Activated naive CD8-positive, alpha-beta T cell treated with anti-CD3 and anti-CD28 coated beads for 36 hours (primary cell): ENCODE data around the gene CASP6. TPM values are rescaled to one million over a fixed set of nuclear protein-coding genes. Genes with fewer than 3 reads are reported as not detected.
A peak's percentile ranks its signal among the peaks of the same experiment; 100 is the strongest.

ENCODE experiments used
- DNase-seq: peaks from one replicate; pipeline ENCODE4 v3.0.0; 2021
- H3K27ac Mint-ChIP-seq: one replicate; pipeline ENCODE4 v1.8.0; 2022; ENCODE audit warnings: mild to moderate bottlenecking, moderate library complexity, mixed read lengths
- H3K27me3 Mint-ChIP-seq: one replicate; pipeline ENCODE4 v1.8.0; 2022; ENCODE audit warnings: mild to moderate bottlenecking, mixed read lengths
- H3K36me3 Mint-ChIP-seq: one replicate; pipeline ENCODE4 v1.8.0; 2021; ENCODE audit warnings: mild to moderate bottlenecking, mixed read lengths
- H3K4me1 Mint-ChIP-seq: one replicate; pipeline ENCODE4 v1.8.0; 2021; ENCODE audit warnings: mixed read lengths
- H3K4me3 Mint-ChIP-seq: one replicate; pipeline ENCODE4 v1.8.0; 2022; ENCODE audit warnings: mild to moderate bottlenecking, moderate library complexity, mixed read lengths
- H3K9me3 Mint-ChIP-seq: one replicate; pipeline ENCODE4 v1.8.0; 2022; ENCODE audit warnings: mixed read lengths
- total RNA-seq, 2 experiments: library from RNA; stranded (reverse); gene quantifications; one replicate each; pipeline ENCODE4 v1.2.3, GENCODE V29; 2021

CASP6 gene
- total RNA-seq, 2 experiments from 2014 or later, result 22.2 to 23.5 TPM

DNA sequence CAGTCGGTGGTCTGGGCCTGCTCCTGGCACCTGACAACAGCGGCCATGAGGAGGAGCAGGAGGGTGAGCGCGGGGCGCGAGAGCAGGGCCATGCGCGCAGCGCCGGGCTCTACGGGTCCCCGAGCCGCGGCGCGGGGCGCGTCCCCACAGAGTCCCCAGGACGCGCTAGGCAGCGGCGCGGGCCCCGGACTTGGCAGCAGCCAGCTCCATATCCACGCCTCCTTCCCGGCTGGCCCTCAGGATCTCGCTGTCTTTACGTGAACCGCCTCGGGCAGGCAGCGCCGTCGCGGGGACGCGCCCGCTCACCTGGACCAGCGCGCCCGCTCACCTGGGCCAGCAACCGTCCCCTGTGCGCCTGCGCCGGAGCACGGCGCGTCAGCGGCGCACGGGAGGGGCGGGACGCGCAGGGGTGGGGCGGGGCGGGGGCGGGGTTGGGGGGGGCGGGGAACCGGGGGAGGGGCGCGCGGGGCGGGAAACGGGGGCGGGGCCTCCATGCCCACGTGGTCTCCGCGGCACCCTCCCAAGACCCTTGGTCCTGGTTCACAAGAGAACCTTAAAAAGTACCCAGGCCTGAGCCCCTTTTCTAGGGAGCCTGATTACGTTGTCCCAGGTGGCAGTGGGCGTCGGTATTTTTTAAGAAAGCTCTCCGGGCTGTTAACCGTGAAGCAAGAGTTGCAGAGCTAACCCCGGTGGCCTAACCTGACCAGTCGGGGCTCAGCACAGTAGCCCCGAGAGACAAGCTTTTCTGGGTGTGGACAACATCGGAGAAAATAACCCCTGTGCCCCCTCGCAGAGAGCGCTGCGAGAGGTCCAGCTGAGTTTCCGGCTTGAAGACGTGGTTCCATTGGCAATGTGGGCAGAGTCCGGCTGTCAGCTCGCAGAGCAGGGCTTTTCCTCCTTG, 26.7 kb upstream of the CASP6 start, which contains the start of gene PLA2G12A:
Gene PLA2G12A (minus strand): TSS at position 353 of the 901 bp plus-strand sequence. CDS start 261 bp downstream, at position 92.
- peak; percentile 79 for DNase-seq
- Mint-ChIP-seq H3K36me3 (peaks cover 6% of the 10 kb centered on the region), H3K27me3 (no peaks in the 10 kb centered on the region), H3K4me3 (peak within 1 kb of the TSS; percentile 88), H3K9me3 (no peaks in the 10 kb centered on the region), H3K27ac (peak within 1 kb of the TSS; percentile 82), H3K4me1 (peaks cover 13% of the 10 kb centered on the region)

DNA sequence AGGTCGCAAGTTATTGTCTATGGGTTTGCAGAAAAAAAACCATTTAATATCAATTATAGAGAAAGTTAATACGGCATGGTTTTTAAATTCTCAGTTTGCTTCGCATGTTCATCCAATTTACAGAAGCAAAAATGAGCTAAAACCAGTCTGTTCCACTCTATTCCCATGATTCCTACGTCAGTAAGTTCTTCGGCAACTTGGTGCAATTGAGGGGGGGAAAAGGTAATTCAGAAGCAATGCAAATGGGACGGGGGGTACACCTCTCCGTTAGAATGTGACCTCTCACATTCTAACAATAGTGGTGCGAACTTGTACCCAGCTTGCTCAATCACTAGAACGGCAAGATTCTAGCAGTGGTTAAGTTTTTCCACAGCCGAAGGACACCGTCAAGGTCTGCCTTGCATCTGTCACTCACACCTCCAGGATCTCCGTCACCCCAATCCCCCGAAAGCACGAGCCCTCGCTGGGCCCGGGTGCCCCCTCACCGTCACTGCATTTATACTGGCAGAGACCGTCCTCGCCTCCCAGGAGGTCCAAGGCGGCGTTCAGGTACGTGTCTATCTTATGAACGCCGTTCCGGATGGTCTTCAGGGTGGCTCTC, 26.0 kb upstream of the CASP6 start:
- peak overlapping the region; percentile 82 for H3K27ac Mint-ChIP-seq
- DNase-seq, result peak; percentile 57
- H3K9me3 Mint-ChIP-seq, result no peaks in the 10 kb centered on the region
- H3K36me3 Mint-ChIP-seq, result peaks cover 8% of the 10 kb centered on the region
- H3K4me1 Mint-ChIP-seq, result peaks cover 17% of the 10 kb centered on the region
- peak overlapping the region; percentile 88 for H3K4me3 Mint-ChIP-seq
- no peaks in the 10 kb centered on the region for H3K27me3 Mint-ChIP-seq

DNA sequence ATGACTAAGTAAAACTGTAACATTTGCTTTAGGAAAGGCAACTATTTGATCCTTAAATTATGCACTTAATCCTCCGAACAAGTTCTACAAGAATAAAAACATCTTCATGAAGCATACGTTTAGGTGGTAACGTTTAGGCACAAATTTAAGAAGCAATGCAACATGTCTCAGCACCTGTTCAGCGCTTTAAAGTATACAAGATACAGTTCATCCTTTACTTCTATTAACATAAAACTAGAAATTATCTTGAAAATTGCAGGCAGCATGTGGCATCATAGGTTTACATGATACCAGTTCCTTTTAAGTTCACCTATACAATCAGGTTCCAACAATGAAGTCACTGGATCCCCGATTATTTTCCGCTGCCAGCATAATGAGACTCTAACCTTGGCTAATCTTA, 25.1 kb upstream of the CASP6 start:
- Mint-ChIP-seq H3K4me1 (peaks cover 17% of the 10 kb centered on the region), H3K27ac (no peak overlapping the region), H3K9me3 (no peaks in the 10 kb centered on the region), H3K4me3 (peak overlapping the region; percentile 88), H3K27me3 (no peaks in the 10 kb centered on the region), H3K36me3 (peaks cover 8% of the 10 kb centered on the region)
- DNase-seq, result no peak

DNA sequence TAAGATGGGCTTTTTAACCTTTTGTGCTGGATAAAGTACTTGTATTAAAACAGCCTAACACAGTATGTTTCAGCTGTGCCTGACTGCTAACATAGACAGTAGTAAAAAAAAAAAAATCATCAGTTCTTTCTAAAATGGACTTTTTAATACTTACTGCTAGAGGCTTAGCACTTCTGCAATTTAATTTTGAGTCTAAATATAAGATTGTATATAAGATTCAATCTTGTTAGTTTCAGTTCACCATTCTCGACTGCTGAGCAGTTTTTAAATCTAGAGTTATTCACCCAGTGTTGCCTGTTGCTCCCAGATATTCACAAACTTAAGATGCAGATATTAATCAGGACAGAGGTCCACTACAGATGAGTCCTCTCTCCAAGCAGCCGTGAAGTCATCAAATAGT, 19.9 kb upstream of the CASP6 start:
- Mint-ChIP-seq H3K9me3 (no peaks in the 10 kb centered on the region), H3K4me3 (no peak overlapping the region), H3K36me3 (peaks cover 16% of the 10 kb centered on the region), H3K4me1 (peaks cover 9% of the 10 kb centered on the region), H3K27me3 (no peaks in the 10 kb centered on the region), H3K27ac (no peak overlapping the region)
- DNase-seq, result no peak

DNA sequence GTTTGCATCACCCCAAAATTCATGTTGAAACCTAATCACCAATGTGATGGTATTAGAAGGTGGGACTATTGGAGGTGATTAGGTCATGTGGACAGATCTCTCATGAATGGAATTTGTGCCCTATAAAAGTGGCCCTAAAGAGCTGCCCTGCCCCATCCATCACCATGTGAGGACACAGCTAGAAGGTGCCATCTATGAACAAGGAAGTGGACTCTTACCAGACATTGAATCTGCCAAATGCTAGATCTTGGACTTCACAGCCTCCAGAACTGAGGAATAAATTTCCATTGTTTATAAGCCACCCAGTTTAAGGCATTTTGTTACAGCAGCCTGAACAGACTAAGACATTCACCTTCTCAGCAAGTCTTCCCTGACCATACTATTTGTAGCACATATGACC, 19.1 kb upstream of the CASP6 start:
- H3K27me3 Mint-ChIP-seq, result no peaks in the 10 kb centered on the region
- no peak overlapping the region for H3K27ac Mint-ChIP-seq
- no peaks in the 10 kb centered on the region for H3K9me3 Mint-ChIP-seq
- H3K36me3 Mint-ChIP-seq, result peaks cover 13% of the 10 kb centered on the region
- H3K4me3 Mint-ChIP-seq, result no peak overlapping the region
- peaks cover 5% of the 10 kb centered on the region for H3K4me1 Mint-ChIP-seq
- DNase-seq, result no peak

DNA sequence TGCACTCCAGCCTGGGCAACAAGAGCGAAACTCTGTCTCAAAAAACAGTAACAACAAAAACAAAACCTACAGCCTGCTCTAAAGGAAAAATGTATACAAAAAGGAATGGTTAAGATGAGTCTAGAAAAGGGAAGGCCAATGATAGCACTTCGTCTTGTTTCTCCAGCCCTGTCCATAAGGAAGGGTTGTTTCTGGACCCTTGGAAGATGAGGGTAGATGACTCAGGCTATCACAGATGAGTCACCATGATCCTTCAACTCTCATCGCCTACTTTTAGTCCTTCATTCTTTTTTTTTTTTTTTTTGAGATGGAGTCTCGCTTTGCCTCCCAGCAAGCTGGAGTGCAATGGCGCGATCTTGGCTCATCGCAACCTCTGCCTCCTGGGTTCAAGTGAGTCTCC, 17.8 kb upstream of the CASP6 start:
- Mint-ChIP-seq H3K4me1 (peaks cover 6% of the 10 kb centered on the region), H3K27ac (no peak overlapping the region), H3K4me3 (no peak overlapping the region), H3K9me3 (no peaks in the 10 kb centered on the region), H3K27me3 (no peaks in the 10 kb centered on the region), H3K36me3 (peaks cover 20% of the 10 kb centered on the region)
- DNase-seq, result no peak

DNA sequence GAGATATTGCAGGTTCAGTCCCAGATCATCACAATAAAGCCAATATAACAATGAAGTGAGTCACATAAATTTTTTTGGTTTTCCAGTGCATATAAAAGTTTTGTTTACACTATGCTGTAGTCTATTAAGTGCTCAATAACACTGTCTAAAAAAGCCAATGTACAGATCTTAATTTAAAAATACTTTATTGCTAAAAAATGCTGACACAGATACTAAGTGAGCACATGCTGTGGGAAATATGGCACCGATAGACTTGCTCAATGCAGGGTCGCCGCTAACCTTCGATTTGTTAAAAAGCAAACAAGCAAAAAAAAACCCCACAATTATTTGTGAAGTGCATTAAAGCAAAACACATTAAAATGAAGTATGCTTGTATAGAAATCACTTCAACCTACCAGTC, 16.4 kb upstream of the CASP6 start:
- H3K4me1 Mint-ChIP-seq, result peaks cover 7% of the 10 kb centered on the region

DNA sequence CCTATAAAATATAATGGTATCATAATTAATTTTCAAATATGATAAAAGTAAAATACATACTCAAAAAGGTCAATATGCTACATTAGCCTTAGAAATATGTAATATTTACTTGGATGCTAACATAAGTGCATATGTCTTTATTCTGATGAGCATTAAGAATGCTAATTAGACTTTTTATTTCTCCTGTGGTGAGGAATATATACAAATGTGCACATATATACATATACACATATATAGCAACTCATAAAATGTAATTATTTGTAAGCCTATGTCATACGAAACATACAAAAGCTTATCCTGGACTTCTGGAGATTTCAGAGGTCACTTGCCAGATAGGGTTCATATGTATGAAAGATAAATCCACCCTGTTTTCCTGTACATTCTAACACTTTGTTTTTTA, 15.5 kb upstream of the CASP6 start:
- no peaks in the 10 kb centered on the region for H3K9me3 Mint-ChIP-seq
- peaks cover 4% of the 10 kb centered on the region for H3K4me1 Mint-ChIP-seq
- H3K27me3 Mint-ChIP-seq, result no peaks in the 10 kb centered on the region
- no peak overlapping the region for H3K27ac Mint-ChIP-seq
- no peak for DNase-seq
- H3K4me3 Mint-ChIP-seq, result no peak overlapping the region
- peaks cover 20% of the 10 kb centered on the region for H3K36me3 Mint-ChIP-seq

More for the DNA sequence above, 16.4 kb upstream of the CASP6 start:
- DNase-seq, result no peak
- no peak overlapping the region for H3K4me3 Mint-ChIP-seq
- H3K36me3 Mint-ChIP-seq, result peaks cover 20% of the 10 kb centered on the region
- no peaks in the 10 kb centered on the region for H3K9me3 Mint-ChIP-seq
- no peaks in the 10 kb centered on the region for H3K27me3 Mint-ChIP-seq
- H3K27ac Mint-ChIP-seq, result no peak overlapping the region

DNA sequence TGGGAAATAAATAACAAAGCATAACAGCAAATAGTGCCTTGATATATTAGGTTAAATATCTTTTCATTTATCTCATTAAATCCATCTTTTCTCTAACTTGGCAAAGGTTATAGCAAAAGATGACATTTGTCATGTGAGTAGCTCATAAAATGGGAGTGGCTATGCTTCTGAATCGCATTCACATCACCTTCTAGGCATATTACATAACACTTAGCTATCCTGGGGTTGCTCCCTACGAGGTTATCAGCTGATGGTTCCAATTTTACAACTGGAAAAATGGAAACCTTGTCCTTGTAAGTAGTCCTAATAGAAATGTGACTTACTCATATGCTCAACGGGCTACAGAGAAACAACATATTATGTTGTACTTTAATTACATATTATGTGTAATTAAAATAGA, 10.3 kb upstream of the CASP6 start:
- Mint-ChIP-seq H3K27me3 (no peaks in the 10 kb centered on the region), H3K36me3 (peaks cover 13% of the 10 kb centered on the region), H3K27ac (no peak overlapping the region), H3K9me3 (no peaks in the 10 kb centered on the region), H3K4me3 (no peak overlapping the region), H3K4me1 (peaks cover 4% of the 10 kb centered on the region)
- DNase-seq, result no peak

DNA sequence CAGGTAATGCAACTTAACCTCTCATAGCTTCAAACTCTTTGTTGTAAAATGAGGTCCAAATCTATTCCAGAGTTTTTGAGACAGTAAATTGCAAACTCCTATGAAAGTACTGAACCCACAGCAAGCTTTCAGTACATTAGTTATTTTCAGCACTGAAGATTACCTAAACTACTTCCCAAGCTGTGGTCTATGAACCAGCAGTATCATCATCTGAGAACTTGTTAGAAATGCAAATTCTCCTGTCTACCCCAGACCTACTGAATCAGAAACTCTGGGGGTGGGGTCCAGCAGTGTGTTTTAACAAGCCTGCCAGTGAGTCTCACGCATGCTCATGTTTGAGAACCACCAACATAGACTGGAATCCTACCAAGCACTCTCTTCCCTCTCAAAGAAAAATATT, 5.7 kb upstream of the CASP6 start:
- Mint-ChIP-seq H3K36me3 (peaks cover 1% of the 10 kb centered on the region), H3K9me3 (no peaks in the 10 kb centered on the region), H3K27me3 (no peaks in the 10 kb centered on the region), H3K27ac (no peak overlapping the region), H3K4me1 (peaks cover 2% of the 10 kb centered on the region), H3K4me3 (no peak overlapping the region)
- DNase-seq, result no peak

DNA sequence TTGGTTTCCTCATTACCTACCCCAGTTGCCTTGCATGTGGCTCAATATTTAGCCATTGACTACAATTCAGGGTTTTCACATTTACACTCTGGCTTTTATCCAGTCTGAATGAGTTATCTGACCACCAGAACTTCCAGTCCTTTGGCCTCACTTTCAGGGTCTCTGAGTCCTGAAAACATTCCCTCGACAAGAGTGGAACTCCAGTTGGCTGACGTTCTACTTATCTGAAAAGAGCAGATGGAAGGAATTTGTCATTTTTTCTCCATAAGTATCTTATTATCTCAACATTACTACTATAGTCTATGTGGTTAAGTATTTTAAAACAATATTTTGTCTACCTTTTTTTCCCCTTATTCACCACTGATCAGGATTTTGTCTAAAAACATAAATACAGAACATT, 5.2 kb upstream of the CASP6 start:
- DNase-seq, result no peak
- no peaks in the 10 kb centered on the region for H3K27me3 Mint-ChIP-seq
- no peak overlapping the region for H3K4me3 Mint-ChIP-seq
- no peaks in the 10 kb centered on the region for H3K9me3 Mint-ChIP-seq
- H3K36me3 Mint-ChIP-seq, result peaks cover 1% of the 10 kb centered on the region
- no peak overlapping the region for H3K27ac Mint-ChIP-seq
- H3K4me1 Mint-ChIP-seq, result peaks cover 7% of the 10 kb centered on the region

DNA sequence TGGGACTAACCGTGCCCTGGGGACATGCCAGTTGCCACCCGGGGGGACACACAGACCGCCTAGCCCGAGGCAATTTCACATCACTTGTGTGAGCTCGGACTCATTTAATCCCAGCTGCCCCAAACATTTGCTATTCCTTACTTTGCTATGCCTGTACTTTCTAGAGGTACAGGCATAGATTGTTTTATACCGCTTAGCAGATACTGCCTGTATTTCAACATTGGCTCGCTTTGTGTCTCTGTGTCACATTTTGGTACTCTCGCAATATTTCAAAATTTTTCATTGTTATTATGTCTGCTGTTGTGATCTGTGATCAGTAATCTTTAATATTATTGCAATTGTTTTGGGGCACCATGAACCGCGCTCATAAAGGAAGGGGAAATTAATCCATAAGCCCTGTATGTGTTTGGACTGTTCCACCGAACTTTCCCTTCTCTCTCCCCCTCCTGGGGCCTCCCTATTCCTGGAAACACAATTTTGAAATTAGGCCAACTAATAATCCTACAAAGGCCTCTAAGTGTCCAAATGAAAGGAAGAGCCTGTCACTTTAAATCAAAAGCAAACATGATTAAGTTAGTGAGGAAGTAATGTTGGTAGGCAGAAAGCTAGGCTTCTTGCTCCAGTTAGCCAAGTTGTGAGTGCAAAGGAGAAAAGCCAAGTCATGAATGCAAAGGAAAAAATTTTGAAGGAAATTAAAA, 568 bp upstream of the CASP6 start:
- H3K27me3 Mint-ChIP-seq, result no peaks in the 10 kb centered on the region
- no peaks in the 10 kb centered on the region for H3K9me3 Mint-ChIP-seq
- H3K27ac Mint-ChIP-seq, result peak overlapping the region; percentile 90
- peaks cover 7% of the 10 kb centered on the region for H3K36me3 Mint-ChIP-seq
- peaks cover 25% of the 10 kb centered on the region for H3K4me1 Mint-ChIP-seq
- no peak for DNase-seq
- H3K4me3 Mint-ChIP-seq, result peak overlapping the region; percentile 93

DNA sequence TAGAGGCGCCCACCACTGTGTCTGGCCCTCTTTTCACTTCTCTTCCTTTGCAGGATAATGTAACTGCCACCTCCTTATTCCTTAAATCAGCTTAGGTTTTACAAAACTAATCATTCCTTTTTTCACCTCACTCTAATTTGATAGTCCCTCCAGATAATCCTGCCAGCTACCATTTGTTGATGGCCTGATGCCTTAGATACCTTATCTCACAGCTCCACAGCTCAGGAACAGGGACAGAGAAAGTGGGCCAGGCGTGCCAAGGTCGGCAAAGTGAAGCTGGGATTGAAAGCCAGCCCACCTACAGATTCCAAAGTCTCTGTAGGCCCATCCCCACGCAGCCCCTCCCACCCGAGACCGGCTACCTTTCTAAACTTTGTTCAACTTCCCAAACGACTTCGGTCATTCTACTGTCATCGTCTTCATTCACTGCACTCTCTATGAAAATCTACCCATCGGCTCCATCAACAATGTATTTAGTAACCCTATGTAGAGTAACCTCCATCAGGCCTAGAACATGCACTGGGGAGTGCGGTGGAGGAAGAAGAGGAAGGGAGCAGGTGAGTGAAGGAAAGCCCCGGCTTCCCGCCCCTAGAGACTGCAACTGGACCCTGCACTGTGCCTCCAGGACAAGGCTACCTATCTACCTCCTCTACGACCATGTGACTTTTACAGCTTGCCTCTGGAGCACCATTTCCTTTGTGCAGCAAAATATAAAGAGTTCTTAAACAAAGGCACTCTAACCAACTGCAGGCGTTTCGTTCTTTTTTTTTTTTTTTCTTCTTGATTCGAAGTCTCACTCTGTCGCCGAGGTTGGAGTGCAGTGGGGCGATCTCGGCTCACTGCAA, 1.5 kb downstream of the CASP6 start:
- no peaks in the 10 kb centered on the region for H3K27me3 Mint-ChIP-seq
- H3K9me3 Mint-ChIP-seq, result no peaks in the 10 kb centered on the region
- H3K4me1 Mint-ChIP-seq, result peaks cover 29% of the 10 kb centered on the region
- H3K36me3 Mint-ChIP-seq, result peaks cover 16% of the 10 kb centered on the region
- H3K27ac Mint-ChIP-seq, result peak overlapping the region; percentile 90
- H3K4me3 Mint-ChIP-seq, result peak overlapping the region; percentile 93
- no peak for DNase-seq

DNA sequence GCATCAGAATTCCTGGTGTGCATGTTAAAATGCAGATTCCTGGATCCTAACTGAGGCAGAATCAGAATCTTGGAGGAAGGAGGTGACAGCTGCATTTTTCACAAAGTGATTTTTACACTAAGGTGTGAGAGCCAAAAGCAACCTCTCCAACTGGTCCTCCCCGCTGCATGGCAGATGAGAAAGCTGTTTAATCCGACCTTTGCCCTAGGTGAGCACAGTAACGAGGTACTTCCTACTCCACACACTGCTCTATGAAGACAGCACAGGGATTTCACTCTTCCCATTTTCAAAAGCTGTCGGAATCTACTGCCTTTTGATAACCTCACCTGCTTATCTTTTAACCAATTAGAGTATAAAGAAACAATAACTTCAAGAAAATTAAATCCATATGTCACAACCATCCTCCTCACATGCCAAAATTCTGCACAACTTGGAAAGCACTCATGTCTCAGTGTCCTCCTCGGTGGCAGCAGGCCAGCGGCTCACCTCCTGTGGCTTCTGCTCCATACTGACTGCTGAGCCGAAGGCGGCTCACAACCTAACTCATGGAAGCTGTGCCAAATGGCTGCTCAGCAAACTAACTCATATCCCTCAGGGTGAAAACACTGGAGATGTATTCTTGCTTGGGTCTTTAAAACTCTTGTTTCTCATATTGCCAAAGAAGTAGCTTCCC, 3.6 kb downstream of the CASP6 start:
- H3K4me1 Mint-ChIP-seq, result peaks cover 29% of the 10 kb centered on the region
- no peaks in the 10 kb centered on the region for H3K27me3 Mint-ChIP-seq
- H3K27ac Mint-ChIP-seq, result peak overlapping the region; percentile 17
- peaks cover 19% of the 10 kb centered on the region for H3K36me3 Mint-ChIP-seq
- no peak overlapping the region for H3K4me3 Mint-ChIP-seq
- no peak for DNase-seq
- H3K9me3 Mint-ChIP-seq, result no peaks in the 10 kb centered on the region
